NCI-H82 treated with DMSO at 0.1 percent for 48 hours (cell line): ENCODE measurements around the gene BEND7.
"Not testable (repeated sequence)": the region's sequence is repeated elsewhere in the genome, so short reads cannot be mapped to it uniquely, and the experiment has no call there.

ENCODE experiments used
- DNase-seq: peaks from one replicate; lab custom pipeline; 2025; ENCODE audit not compliant: unreplicated experiment; lab: John Stamatoyannopoulos, UW

BEND7 gene

GRCh38 chr10:13422800-13423199 is 106.0 kb downstream of the BEND7 start:
- DNase-seq: no peak

GRCh38 chr10:13421382-13421917 is 107.4 kb downstream of the BEND7 start:
- DNase-seq: no peak

GRCh38 chr10:13420532-13421307 is 108.1 kb downstream of the BEND7 start:
- no peak for DNase-seq

GRCh38 chr10:13417459-13418126 is 111.2 kb downstream of the BEND7 start:
- no peak for DNase-seq

- DNase-seq: no peak
Observed at GRCh38 chr10:13416760-13417159, 112.1 kb downstream of the BEND7 start.

- DNase-seq: no peak
Observed at GRCh38 chr10:13414855-13415254, 114.0 kb downstream of the BEND7 start.

- no peak for DNase-seq
Observed at GRCh38 chr10:13414137-13414536, 114.7 kb downstream of the BEND7 start.

GRCh38 chr10:13412894-13413293 is 115.9 kb downstream of the BEND7 start:
- DNase-seq: no peak

GRCh38 chr10:13404791-13405190 is 124.0 kb downstream of the BEND7 start:
- DNase-seq: no peak

- no peak for DNase-seq
Observed at GRCh38 chr10:13404305-13404759, 124.5 kb downstream of the BEND7 start.

- DNase-seq: not testable (repeated sequence)
Observed at GRCh38 chr10:13403426-13403825, 125.4 kb downstream of the BEND7 start.

GRCh38 chr10:13402021-13402420 is 126.8 kb downstream of the BEND7 start:
- DNase-seq: no peak

- DNase-seq: no peak
Observed at GRCh38 chr10:13401142-13401541, 127.7 kb downstream of the BEND7 start.

GRCh38 chr10:13400196-13400965 is 128.4 kb downstream of the BEND7 start:
- no peak for DNase-seq

- DNase-seq: no peak
Observed at GRCh38 chr10:13399752-13400151, 129.1 kb downstream of the BEND7 start.

- DNase-seq: no peak
Observed at GRCh38 chr10:13399236-13399635, 129.6 kb downstream of the BEND7 start.

GRCh38 chr10:13397052-13397451 is 131.8 kb downstream of the BEND7 start:
- no peak for DNase-seq

GRCh38 chr10:13396369-13396768 is 132.4 kb downstream of the BEND7 start:
- no peak for DNase-seq

- DNase-seq: no peak
Observed at GRCh38 chr10:13395540-13395939, 133.3 kb downstream of the BEND7 start.

- DNase-seq: no peak
Observed at GRCh38 chr10:13393640-13394039, 135.2 kb downstream of the BEND7 start.

- no peak for DNase-seq
Observed at GRCh38 chr10:13392701-13393100, 136.1 kb downstream of the BEND7 start.
